ENCODE measurements around the gene EMC6. TPM values are rescaled to one million over a fixed set of nuclear protein-coding genes. Genes with fewer than 3 reads are reported as not detected.

Gene EMC6
- total RNA-seq, 1 donor from 2014 or later: 54.0 TPM

DNA sequence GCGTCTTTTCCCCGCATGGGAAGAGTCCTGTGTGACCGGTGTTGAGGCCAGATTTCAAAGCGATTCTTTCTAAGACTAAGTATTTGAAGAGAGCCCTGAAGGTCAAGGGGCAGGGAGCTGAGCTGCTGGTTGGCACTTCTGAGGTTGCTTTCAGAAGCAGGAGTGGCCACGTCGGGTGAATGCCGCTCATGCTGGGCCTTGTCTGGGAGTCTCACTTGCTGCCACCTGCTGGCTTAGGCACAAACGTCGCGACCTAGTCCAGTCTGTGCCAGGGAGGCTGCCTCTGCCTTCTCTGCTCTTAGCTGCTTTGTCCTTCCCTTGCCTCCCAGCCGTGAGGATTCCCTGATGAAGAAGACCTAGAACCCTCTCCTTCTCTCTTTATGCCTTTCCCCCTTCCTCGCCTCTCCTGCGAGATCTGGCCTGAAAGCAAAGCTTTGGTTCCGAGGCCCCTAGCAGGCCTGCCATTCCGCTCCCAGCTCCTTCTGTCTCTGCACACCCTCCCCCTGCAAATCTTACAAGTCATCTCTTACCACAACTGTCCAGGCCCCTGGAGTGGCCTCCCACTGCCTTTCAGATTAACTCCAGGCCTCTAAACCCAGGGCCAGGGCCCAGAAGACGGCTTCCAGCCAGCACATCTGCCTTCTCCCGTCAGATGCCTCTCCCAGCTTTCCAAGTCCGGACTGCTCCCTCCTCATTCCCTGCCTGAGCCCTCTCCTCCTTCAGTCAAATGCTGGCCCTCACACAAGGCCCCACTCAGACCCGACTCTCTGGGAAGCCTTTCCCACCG lies 20.6 kb upstream of the EMC6 start:
- intact Hi-C loops (cut with DNase I): loop anchor here (5.0 kb wide), 1 partner anchor 601 kb away; no protein-coding TSS in a partner anchor
- DNase-seq (ENCODE audit: low spot score): no peak

DNA sequence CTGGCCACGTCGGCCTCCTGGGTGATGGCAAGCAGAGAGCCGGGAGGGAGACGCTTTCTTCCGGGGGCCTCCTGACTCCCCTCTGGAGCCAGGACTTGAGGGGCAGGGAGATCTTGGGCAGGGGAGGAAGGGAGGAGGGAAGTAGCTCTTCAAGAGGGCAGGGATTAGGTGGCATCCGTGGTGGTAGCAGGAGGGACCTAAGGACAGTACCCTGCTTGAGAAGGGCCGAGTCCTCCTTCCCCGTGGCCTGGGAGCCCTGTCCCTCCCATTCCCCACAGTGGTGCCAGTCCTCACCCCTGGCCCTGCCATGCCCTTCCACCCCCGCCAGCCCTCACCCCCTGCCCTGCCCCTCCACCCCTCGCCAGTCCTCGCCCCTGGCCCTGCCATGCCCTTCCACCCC lies 12.8 kb upstream of the EMC6 start:
- no peak for DNase-seq (ENCODE audit: low spot score)
- intact Hi-C loops (cut with DNase I): no loop called here

DNA sequence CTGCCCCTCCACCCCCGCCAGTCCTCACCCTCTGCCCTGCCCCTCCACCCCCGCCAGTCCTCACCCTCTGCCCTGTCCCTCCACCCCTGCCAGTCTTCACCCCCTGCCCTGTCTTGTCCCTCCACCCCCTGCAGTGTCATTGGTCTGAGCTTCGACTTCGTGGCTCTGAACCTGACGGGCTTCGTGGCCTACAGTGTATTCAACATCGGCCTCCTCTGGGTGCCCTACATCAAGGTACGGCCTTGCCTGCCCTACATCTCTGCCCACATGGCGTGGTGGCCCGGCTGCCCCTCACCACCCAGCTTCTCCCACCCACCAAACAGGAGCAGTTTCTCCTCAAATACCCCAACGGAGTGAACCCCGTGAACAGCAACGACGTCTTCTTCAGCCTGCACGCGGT lies 12.3 kb upstream of the EMC6 start:
- DNase-seq (ENCODE audit: low spot score): no peak
- intact Hi-C loops (cut with DNase I): no loop called here

DNA sequence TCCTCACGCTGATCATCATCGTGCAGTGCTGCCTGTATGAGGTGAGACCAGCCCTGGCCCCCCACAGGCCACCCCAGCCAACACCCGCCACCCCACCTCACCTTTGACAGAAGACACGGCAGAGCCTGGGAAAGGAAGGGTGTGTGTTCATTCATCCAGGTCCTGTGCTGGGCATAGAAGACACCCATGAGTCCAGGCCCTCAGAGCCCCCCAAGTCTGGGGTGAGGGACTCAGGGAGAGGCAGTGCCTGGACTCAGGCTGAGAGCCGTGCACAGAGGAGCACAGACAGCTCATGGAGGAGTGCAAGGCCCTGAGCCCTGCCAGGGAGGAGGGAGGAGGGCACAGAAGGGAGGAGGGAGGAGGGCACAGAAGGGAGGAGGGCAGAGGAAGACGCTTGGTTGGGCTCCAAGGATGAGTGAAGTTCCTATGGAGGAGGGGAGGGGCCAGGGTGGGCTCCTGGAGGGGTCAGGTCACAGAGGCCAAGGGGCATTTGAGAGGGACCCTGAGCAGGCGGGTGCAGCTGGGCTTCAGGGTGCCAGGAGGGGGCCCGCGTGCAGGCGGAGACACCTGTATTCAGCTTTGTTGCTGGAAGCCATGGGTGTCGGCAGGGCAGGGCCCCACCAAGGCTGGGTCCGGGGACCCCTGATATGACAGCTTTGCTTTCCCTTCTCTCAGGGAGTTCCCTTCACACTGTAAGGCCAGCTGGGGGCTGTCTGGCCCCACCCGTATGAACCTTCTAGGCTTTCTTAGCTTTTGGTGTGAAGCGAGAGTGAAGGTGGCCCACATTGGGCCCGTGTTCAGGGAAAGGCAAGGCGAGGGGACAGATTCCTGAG lies 11.6 kb upstream of the EMC6 start:
- no peak for DNase-seq (ENCODE audit: low spot score)
- intact Hi-C loops (cut with DNase I): no loop called here

DNA sequence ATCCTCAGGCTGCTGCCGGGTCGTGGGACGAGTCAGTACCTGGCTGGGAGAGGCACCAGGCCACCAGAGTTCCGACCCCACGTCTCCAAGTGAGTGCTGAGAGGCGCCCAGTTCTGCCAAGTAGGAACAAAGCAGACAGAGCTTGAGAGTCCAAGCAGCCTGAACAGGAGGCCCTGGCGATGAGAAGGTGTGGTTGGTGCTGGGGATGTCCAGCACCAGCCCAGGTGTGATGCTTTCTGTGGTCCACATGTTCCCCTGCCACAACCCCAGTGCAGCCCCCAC lies 11.1 kb upstream of the EMC6 start:
- no peak for DNase-seq (ENCODE audit: low spot score)
- intact Hi-C loops (cut with DNase I): no loop called here

DNA sequence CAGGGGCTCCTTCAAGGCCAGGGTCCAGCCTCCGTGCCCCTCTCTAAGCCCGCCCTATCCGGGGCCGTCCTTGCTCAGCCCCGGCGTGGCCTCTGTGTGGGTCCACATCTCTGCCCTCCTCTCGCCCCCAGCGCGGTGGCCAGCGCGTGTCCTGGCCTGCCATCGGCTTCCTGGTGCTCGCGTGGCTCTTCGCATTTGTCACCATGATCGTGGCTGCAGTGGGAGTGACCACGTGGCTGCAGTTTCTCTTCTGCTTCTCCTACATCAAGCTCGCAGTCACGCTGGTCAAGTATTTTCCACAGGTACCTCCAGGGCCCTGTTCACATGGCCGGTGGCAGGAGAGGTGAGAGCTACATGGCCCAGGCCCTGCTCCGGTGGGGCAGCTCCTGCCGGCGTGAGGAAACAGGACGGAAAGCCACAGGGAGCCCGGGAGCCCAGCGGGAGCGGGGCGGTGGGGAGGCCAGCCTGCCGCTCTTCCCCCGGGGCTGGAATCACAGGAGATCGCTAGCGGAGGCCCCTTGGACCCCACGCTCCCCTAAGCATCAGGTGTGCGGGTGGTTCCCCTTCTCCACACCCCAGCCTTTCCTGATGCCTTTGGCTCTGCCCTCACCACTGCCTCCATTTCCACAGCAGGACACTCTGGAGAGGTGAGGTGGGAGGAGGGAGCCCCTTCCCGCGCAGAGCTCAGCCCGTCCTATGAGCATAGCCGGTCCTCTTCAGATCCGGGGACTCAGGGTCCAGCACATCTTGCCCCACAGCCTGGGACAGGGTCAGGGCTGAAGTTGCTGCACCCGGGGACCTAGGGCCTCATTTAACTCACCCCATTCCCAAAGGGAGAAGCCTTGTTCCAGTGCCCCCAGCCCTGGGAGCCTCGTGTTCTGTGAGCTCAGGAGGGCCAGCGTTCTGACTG lies 10.5 kb upstream of the EMC6 start:
- no peak for DNase-seq (ENCODE audit: low spot score)

DNA sequence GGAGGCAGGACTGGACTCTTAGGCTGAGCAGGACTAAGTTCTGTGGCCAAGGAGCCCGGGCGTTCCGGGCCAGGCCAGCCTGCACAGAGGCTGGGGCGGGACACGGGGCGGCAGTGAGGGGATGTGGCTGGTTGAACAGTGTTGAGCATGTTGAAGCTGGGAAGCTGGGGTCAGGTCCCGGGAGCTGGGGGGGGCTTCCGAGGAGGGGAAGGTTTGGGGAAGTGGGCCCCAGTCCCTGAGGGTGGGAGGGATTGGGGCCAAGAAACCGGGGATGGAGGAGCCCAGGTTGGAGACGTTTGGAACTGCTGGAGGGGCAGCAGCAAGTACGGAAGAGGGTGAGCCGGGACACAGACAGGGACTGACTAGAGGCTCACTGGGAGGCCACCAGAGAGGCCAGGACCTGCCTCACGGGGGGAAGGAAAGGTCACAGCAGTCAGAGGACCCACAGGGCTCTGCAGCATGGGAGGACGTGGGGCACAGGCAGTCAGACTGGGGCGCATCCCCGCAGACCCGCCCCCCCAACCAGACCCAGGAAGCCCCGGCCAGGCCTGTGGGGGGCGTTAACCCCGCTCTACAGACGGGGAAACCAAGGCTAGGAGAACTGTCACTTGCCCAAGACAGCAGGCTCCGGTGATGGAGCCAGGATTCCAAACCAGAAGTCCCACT lies 9.7 kb upstream of the EMC6 start:
- intact Hi-C loops (cut with DNase I): no loop called here

More for the DNA sequence above, 10.5 kb upstream of the EMC6 start:
- intact Hi-C loops (cut with DNase I): no loop called here

DNA sequence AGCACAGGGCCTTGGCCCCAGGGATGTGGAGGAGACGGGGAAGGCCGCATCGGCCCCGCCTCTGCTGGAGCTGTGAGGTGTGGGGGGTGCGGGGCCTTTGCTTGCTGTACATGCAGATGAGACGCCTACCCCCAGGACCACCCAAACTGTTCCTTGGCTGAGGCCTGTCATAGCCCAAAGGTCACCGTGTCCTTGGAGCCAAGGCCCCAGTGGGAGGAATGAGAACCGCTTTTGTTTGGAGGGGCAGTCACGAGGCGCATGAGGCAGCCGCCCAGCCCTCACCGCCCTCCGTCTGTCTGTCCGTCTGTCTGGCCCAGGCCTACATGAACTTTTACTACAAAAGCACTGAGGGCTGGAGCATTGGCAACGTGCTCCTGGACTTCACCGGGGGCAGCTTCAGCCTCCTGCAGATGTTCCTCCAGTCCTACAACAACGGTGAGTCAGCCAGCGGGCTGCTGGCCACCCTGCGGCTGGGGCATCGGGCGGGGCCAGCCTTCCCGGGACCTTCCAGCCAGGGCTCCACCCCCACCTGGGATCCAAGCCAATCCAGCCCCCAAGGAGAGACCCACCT lies 9.0 kb upstream of the EMC6 start:
- DNase-seq (ENCODE audit: low spot score): peak; percentile 86
- intact Hi-C loops (cut with DNase I): loop anchor here (10.0 kb wide), 1 partner anchor 125 kb away; no protein-coding TSS in a partner anchor

More for the DNA sequence above, 9.7 kb upstream of the EMC6 start:
- DNase-seq (ENCODE audit: low spot score): no peak

DNA sequence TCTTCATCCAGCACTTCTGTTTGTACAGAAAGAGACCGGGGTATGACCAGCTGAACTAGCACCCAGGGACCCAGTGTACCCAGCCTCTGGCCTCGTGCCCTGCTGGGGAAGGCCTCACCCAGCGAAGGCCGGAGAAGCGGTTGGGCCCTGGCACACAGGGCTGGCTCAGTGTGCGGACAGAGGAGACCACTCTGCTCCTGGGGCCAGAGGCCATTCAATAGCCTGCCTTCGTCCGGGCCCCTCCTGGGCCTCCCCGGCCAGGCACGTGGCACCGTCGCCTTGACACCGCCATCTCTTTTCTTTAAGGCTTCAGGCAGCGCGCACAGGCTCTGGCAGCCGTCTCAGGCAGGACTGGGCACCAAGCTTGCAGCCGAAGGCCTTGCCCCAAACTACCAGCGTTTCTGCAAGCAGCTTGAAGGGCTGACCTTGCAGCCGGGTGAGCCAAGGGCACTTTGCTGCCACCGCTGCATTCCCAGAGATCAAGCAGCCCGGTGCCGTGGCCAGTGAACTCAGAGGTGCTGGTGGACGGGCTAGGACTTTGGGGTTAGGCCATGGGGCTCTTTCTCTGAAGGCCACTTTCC lies 8.2 kb upstream of the EMC6 start:
- no peak for DNase-seq (ENCODE audit: low spot score)

DNA sequence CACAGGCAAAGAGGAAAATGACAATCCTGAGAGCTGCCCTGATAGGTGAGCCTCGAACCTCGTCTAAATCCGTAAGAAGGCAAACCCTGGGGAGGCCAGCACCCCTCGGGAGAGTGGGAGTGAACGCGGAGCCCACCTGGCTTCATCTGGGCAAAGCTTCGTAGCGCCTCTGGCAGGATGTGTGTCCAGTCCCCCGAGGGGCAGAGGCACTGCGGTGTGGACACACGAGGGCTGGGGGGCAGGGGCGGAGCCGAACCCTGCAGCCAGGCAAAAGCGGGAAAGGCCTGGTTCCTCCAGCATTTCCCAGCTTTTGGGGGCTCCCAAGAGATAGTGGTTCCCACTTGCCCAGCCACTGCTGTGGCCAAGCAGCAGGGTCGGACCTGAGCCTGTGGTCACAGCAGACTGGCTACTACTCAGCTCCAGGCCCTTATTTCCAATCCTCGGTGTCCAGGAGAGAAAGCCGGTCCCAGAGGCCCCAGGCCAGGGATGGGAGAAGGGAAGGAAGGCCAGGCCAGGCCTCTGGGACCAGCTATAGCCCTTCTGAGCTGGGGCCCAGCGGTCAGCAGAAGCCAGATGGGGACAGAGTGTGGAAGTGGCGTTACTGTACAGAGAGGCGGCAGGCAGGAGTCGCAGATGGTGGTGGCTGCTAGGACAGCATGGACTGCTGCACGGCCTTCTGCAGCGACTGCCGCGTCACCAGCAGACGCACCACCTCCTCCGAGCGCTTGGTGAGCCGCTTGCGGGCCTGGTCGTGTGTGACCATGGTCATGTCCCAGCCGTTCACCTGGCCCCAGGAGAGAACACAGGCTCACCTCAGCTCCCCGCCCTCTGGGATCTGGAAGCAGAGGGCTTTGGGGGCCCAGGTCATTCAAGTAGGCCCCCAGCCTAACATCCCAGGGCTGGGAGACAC lies 5.3 kb upstream of the EMC6 start:
- intact Hi-C loops (cut with DNase I): loop anchor here (10.0 kb wide), 1 partner anchor 129 kb away; no protein-coding TSS in a partner anchor
- DNase-seq (ENCODE audit: low spot score): no peak

More for the DNA sequence above, 8.2 kb upstream of the EMC6 start:
- intact Hi-C loops (cut with DNase I): loop anchor here (10.0 kb wide), 1 partner anchor 126 kb away; no protein-coding TSS in a partner anchor

DNA sequence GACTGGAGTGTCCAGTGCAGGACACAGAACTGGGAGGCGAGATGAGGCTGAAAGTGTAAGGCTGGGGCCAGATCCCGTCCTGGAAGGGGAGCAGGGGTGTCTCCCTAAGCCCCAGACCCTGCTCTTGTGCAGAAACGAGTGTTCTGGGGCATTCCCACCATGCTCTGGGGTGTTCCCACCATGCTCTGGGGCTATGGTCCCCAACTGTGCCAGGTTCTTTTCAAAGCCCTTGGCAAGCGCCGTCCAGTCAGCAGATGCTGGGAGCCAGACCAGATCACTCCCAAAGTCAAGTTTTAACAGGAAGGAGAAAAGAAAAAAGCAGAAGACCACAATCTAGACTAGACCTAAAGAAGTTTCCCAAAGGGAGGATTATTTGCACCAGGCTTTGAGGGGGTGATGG lies 2.8 kb upstream of the EMC6 start:
- intact Hi-C loops (cut with DNase I): loop anchor here (2.0 to 10.0 kb wide), 2 partner anchors 29 to 131 kb away; partner anchors contain the start of genes CTNS and SHPK
- no peak for DNase-seq (ENCODE audit: low spot score)

DNA sequence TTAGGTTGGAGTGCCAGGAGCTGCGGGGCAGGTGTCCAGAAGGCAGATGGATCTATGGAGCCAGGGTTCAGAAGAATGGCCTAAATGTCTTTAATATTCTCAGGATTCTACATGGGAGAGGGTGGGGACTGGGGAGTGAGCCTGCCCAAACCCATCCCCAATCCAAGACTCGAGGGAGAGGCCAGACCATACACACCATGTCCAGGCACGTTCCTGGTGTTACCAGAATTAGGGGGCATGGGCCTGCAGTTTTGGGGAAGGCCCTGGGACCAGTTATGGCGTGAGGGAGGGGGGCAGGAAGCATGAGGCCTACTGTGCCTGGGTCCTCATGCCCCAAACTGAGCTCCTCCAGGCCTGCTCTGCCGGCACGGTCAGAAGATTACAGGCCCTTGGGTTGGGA lies 2.1 kb upstream of the EMC6 start:
- intact Hi-C loops (cut with DNase I): loop anchor here (2.0 to 10.0 kb wide), 2 partner anchors 30 to 132 kb away; partner anchors contain the start of genes CTNS and SHPK
- no peak for DNase-seq (ENCODE audit: low spot score)

DNA sequence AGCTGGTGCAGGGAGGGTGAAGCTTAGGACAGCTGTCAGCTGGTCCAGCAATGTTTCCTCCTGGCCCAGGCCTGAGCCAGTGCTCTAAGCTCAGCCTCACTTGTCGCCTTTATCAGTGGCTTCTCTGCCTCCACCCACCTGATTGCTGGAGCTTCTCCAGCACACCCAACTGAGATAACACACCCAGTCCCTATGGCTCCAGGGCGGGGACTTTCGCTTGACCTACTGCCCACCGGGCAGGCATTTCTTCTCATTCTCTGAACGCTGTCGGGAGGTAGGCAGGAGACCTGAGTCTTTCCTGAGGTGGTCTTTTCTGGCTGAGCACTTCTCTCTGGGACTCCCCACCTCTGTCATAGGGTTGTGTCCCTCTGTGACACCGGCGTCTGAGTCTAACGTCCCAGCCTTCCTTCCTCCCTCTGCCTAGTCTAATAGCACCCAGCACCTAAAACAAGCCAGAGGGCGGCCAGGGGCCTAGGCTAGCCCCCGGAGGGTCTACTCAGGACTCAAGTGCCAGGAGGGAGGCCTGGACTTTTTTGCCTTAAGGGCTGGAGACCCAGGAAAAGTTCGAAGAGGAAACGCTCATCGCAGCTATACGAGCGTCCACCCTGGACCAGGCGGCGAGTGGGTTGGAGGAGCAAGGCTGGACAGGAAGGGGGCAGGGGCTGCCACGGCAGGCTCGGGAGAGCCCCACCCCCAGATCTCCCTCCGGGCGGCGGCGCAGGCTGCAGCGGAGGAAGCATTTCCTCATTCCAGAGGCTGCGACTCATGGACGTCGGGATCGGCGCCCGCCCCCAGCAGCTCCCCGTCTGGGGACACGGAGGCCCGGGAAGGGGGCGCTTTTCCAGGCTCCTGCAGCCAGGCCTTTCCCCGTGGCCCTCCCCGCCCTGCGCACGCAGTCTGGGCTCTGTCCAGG lies 990 bp upstream of the EMC6 start:
- DNase-seq (ENCODE audit: low spot score): peak; percentile 94
- intact Hi-C loops (cut with DNase I): loop anchor here (2.0 to 10.0 kb wide), 2 partner anchors 31 to 133 kb away; partner anchors contain the start of genes CTNS and SHPK

DNA sequence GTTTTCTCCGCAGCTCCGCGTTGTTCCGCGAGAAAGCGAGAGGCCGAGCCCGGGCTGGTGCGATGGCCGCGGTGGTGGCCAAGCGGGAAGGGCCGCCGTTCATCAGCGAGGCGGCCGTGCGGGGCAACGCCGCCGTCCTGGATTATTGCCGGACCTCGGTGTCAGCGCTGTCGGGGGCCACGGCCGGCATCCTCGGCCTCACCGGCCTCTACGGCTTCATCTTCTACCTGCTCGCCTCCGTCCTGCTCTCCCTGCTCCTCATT lies 404 bp downstream of the EMC6 start:
- intact Hi-C loops (cut with DNase I): loop anchor here (10.0 kb wide), 1 partner anchor 134 kb away; no protein-coding TSS in a partner anchor
- no peak for DNase-seq (ENCODE audit: low spot score)

DNA sequence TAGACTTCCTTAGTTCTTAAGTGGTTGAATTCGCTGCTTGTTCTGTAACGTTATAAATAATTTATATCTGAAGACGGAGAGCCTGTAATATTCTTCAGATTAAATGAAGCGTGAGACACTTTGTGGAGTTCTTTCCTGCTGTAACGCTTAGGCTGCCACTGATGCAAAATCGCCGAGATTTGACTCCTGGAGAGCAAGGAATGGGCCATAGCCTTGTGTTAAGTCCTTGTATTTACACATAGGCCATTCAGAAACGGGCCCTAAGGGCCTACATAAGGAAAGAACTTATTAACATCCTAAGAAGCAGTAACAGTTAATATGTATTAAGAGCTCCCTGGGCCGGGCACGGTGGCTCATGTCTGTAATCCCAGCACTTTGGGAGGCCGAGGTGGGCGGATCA lies 936 bp downstream of the EMC6 start:
- intact Hi-C loops (cut with DNase I): loop anchor here (10.0 kb wide), 1 partner anchor 135 kb away; no protein-coding TSS in a partner anchor
- no peak for DNase-seq (ENCODE audit: low spot score)

DNA sequence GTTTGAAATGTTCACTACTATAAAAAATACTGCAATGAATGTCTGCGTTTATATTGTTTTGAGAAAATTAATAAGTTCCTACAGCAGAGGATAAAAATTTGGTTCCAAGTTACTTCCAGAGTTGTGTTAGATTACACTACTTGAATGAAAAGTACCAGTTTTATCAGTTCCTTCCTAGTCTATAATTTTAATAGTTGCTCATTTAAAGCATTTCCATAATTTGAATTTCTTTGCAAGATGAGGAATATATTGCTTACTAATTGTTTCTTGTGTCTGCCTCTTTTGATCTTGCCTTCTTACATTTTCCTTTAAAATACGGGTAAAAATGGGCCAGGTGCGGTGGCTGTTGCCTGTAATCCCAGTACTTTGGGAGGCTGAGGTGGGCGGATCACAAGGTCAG lies 4.0 kb downstream of the EMC6 start:
- DNase-seq (ENCODE audit: low spot score): no peak
- intact Hi-C loops (cut with DNase I): no loop called here
